HEK293 (cell line): ENCODE results near the gene PEAR1.

Experiments
- CTCF ChIA-PET: fragments of 350-600 bp; formaldehyde crosslinking; extraction: SDS; loops from one replicate; lab custom pipeline; 2021; ENCODE audit warnings: antibody characterized with exemption; lab: Yijun Ruan, JAX
- POLR2A ChIA-PET: fragments of 300-600 bp; formaldehyde crosslinking; extraction: SDS; loops from one replicate; lab custom pipeline; 2020; ENCODE audit warnings: antibody characterized with exemption, inconsistent platforms; lab: Yijun Ruan, JAX
- H3K27ac ChIP-seq: fragments of 200-500 bp; sonication (Bioruptor generic); 2 replicates; pipeline ENCODE4 v1.5.1; 2014; ENCODE audit warnings: low read depth, low read length, control low read depth, inconsistent platforms; ENCODE audit errors: extremely low read depth
- H3K36me3 ChIP-seq, 2 experiments: fragments of 200-500 bp in 1 of 2; sonication (Bioruptor generic) in 1 of 2; 1 replicate in 1 of 2; 2 replicates in 1 of 2; pipeline ENCODE4 v1.5.1; 2014 to 2017; ENCODE audit warnings: inconsistent platforms in 2 of 2, low read length in 2 of 2; ENCODE audit not compliant: control insufficient read depth in 2 of 2, insufficient read depth in 1 of 2
- H3K4me1 ChIP-seq: fragments of 200-500 bp; sonication (Bioruptor generic); 2 replicates; pipeline ENCODE4 v1.5.1; 2014; ENCODE audit warnings: mild to moderate bottlenecking, low read length, inconsistent platforms; ENCODE audit not compliant: control insufficient read depth, insufficient read depth
- H3K4me3 ChIP-seq: 2 replicates; pipeline ENCODE4 v1.5.1; 2011; ENCODE audit warnings: low read depth, mild to moderate bottlenecking, control low read depth, low read length, moderate library complexity
- H3K9me3 ChIP-seq: fragments of 200-500 bp; sonication (Bioruptor generic); 2 replicates; pipeline ENCODE4 v1.5.1; 2014; ENCODE audit warnings: low read depth, low read length, inconsistent platforms; ENCODE audit not compliant: control insufficient read depth, insufficient read depth
- EGR2 ChIP-seq: fragments of 450-650 bp; formaldehyde crosslinking; IDR thresholded peaks from 2 replicates; pipeline ENCODE4 v1.5.1; 2016; ENCODE audit warnings: low read depth, missing biosample characterization, missing genetic modification characterization
- GLIS1 ChIP-seq: fragments of 450-650 bp; formaldehyde crosslinking; IDR thresholded peaks from 2 replicates; pipeline ENCODE4 v1.5.1; 2016; ENCODE audit warnings: missing biosample characterization, missing genetic modification characterization
- GLIS2 ChIP-seq: fragments of 450-650 bp; formaldehyde crosslinking; IDR thresholded peaks from 2 replicates; pipeline ENCODE4 v1.5.1; 2016; ENCODE audit warnings: missing biosample characterization, missing genetic modification characterization
- HIC1 ChIP-seq: fragments of 450-650 bp; formaldehyde crosslinking; IDR thresholded peaks from 2 replicates; pipeline ENCODE4 v1.5.1; 2016; ENCODE audit warnings: missing biosample characterization, missing genetic modification characterization
- PRDM1 ChIP-seq: fragments of 450-650 bp; formaldehyde crosslinking; IDR thresholded peaks from 2 replicates; pipeline ENCODE4; 2016; ENCODE audit warnings: missing biosample characterization, missing genetic modification characterization
- RBAK ChIP-seq: fragments of 450-650 bp; formaldehyde crosslinking; IDR thresholded peaks from 2 replicates; pipeline ENCODE4 v1.5.1; 2016; ENCODE audit warnings: missing biosample characterization, missing genetic modification characterization
- SP3 ChIP-seq: fragments of 450-650 bp; formaldehyde crosslinking; IDR thresholded peaks from 2 replicates; pipeline ENCODE4 v1.5.1; 2016; ENCODE audit warnings: missing biosample characterization, missing genetic modification characterization
- WT1 ChIP-seq: fragments of 450-650 bp; formaldehyde crosslinking; IDR thresholded peaks from 2 replicates; pipeline ENCODE4 v1.5.1; 2016; ENCODE audit warnings: missing biosample characterization, missing genetic modification characterization
- ZBTB6 ChIP-seq: fragments of 450-650 bp; formaldehyde crosslinking; IDR thresholded peaks from 2 replicates; pipeline ENCODE4 v1.5.1; 2017; ENCODE audit warnings: missing biosample characterization, missing genetic modification characterization
- ZFHX2 ChIP-seq: fragments of 450-650 bp; formaldehyde crosslinking; conservative IDR thresholded peaks from 2 replicates; pipeline ENCODE4 v1.5.1; 2016; ENCODE audit warnings: missing biosample characterization, missing genetic modification characterization
- ZNF112 ChIP-seq: fragments of 450-650 bp; formaldehyde crosslinking; IDR thresholded peaks from 2 replicates; pipeline ENCODE4 v1.5.0; 2017; ENCODE audit warnings: missing biosample characterization, missing genetic modification characterization
- ZNF2 ChIP-seq: fragments of 450-650 bp; formaldehyde crosslinking; IDR thresholded peaks from 2 replicates; pipeline ENCODE4 v1.5.1; 2016; ENCODE audit warnings: missing biosample characterization, missing genetic modification characterization
- ZNF202 ChIP-seq: fragments of 450-650 bp; formaldehyde crosslinking; IDR thresholded peaks from 2 replicates; pipeline ENCODE4 v1.5.1; 2016; ENCODE audit warnings: missing biosample characterization, missing genetic modification characterization, borderline replicate concordance
- ZNF266 ChIP-seq: fragments of 450-650 bp; formaldehyde crosslinking; IDR thresholded peaks from 2 replicates; pipeline ENCODE4 v1.5.1; 2016; ENCODE audit warnings: missing biosample characterization, missing genetic modification characterization, low read depth
- ZNF280D ChIP-seq: fragments of 450-650 bp; formaldehyde crosslinking; IDR thresholded peaks from 2 replicates; pipeline ENCODE4 v1.5.1; 2016; ENCODE audit warnings: missing biosample characterization, missing genetic modification characterization
- ZNF366 ChIP-seq: fragments of 450-650 bp; formaldehyde crosslinking; conservative IDR thresholded peaks from 2 replicates; pipeline ENCODE4 v1.5.1; 2016; ENCODE audit warnings: missing biosample characterization, missing genetic modification characterization
- ZNF585B ChIP-seq: fragments of 450-650 bp; formaldehyde crosslinking; IDR thresholded peaks from 2 replicates; pipeline ENCODE4 v1.5.1; 2016; ENCODE audit warnings: missing biosample characterization, missing genetic modification characterization
- ZNF596 ChIP-seq: fragments of 450-650 bp; IDR thresholded peaks from 2 replicates; pipeline ENCODE4 v1.5.0; 2018; ENCODE audit warnings: missing biosample characterization, mild to moderate bottlenecking, missing genetic modification characterization, moderate library complexity
- ZNF704 ChIP-seq: fragments of 450-650 bp; formaldehyde crosslinking; IDR thresholded peaks from 2 replicates; pipeline ENCODE4 v1.5.1; 2016; ENCODE audit warnings: missing biosample characterization, missing genetic modification characterization
- ZNF777 ChIP-seq: fragments of 450-650 bp; formaldehyde crosslinking; IDR thresholded peaks from 2 replicates; pipeline ENCODE4 v1.5.1; 2017; ENCODE audit warnings: missing biosample characterization, missing genetic modification characterization, borderline replicate concordance
- ZSCAN16 ChIP-seq: fragments of 450-650 bp; formaldehyde crosslinking; IDR thresholded peaks from 2 replicates; pipeline ENCODE4 v1.5.1; 2016; ENCODE audit warnings: missing biosample characterization, missing genetic modification characterization

Gene PEAR1

GRCh38 chr1:156885880-156886355 lies 7.6 kb upstream of the PEAR1 start:
- H3K4me3 ChIP-seq: no peak overlapping the region
- H3K27ac ChIP-seq: no peak overlapping the region
- ChIA-PET CTCF (interaction anchor here (0.5 to 10.2 kb wide), 10 partner anchors 24 to 284 kb away, joined by 3 to 136 read pairs (median 4); partner anchors contain the start of genes GPATCH4, INSRR and NTRK1), POLR2A (no interaction called here)
- H3K4me1 ChIP-seq: no peaks in the 10 kb centered on the region
- no peaks in the 10 kb centered on the region for H3K36me3 ChIP-seq
- TF ChIP-seq EGR2 (tag by site-specific recombination) (peak; percentile 72), ZBTB6 (tag by site-specific recombination) (no peak), ZFHX2 (tag by site-specific recombination) (peak; percentile 71)
- no peaks in the 10 kb centered on the region for H3K9me3 ChIP-seq

GRCh38 chr1:156886583-156887281 lies 6.8 kb upstream of the PEAR1 start:
- H3K27ac ChIP-seq: no peak overlapping the region
- no peaks in the 10 kb centered on the region for H3K9me3 ChIP-seq
- no peaks in the 10 kb centered on the region for H3K4me1 ChIP-seq
- H3K36me3 ChIP-seq: no peaks in the 10 kb centered on the region
- peak; percentile 77 for TF ChIP-seq GLIS1 (tag by site-specific recombination)
- TF ChIP-seq ZNF202 (tag by site-specific recombination): no peak
- TF ChIP-seq ZNF366 (tag by site-specific recombination): peak; percentile 47; the same call in 1 of the 2 replicates
- peak; percentile 86 for TF ChIP-seq PRDM1 (tag by site-specific recombination)
- TF ChIP-seq GLIS2 (tag by site-specific recombination): 0 out of 2 replicates have a peak, but pooled peaks have one; percentile 17
- TF ChIP-seq ZNF280D (tag by site-specific recombination): no peak
- TF ChIP-seq ZNF596 (tag by site-specific recombination): peak; percentile 36; the same call in 1 of the 2 replicates
- ChIA-PET POLR2A (interaction anchor here (0.9 to 1.4 kb wide), 2 partner anchors 27 to 45 kb away, joined by 5 to 8 read pairs; partner anchors contain the start of gene NTRK1), CTCF (interaction anchor here (0.5 to 10.2 kb wide), 9 partner anchors 26 to 200 kb away, joined by 3 to 136 read pairs (median 11); partner anchors contain the start of genes INSRR and NTRK1)
- H3K4me3 ChIP-seq: no peak overlapping the region

- Histone ChIP-seq H3K27ac (no peak overlapping the region), H3K4me3 (no peak overlapping the region), H3K9me3 (no peaks in the 10 kb centered on the region), H3K36me3 (no peaks in the 10 kb centered on the region), H3K4me1 (no peaks in the 10 kb centered on the region)
- TF ChIP-seq ZNF112: no peak
- no peak for TF ChIP-seq ZNF585B (tag by site-specific recombination)
- no peak for TF ChIP-seq ZSCAN16 (tag by site-specific recombination)
- no peak for TF ChIP-seq ZNF704
- no peak for TF ChIP-seq ZNF266 (tag by site-specific recombination)
- TF ChIP-seq GLIS2 (tag by site-specific recombination): no peak
- no peak for TF ChIP-seq HIC1 (tag by site-specific recombination)
- no peak for TF ChIP-seq WT1 (tag by site-specific recombination)
- no peak for TF ChIP-seq RBAK (tag by site-specific recombination)
- no peak for TF ChIP-seq ZNF2
- TF ChIP-seq ZNF777: no peak
- TF ChIP-seq SP3 (tag by site-specific recombination): no peak
- POLR2A ChIA-PET: interaction anchor here (0.9 to 1.4 kb wide), 2 partner anchors 27 to 46 kb away, joined by 5 to 8 read pairs; partner anchors contain the start of gene NTRK1
- CTCF ChIA-PET: interaction anchor here (0.5 to 10.2 kb wide), 8 partner anchors 27 to 207 kb away, joined by 4 to 199 read pairs (median 14); partner anchors contain the start of genes INSRR, LRRC71 and NTRK1
Measured at GRCh38 chr1:156887317-156887716, 6.2 kb upstream of the PEAR1 start.
